ENCODE data around the gene PYROXD2. TPM values are rescaled to one million over a fixed set of nuclear protein-coding genes. Genes with fewer than 3 reads are reported as not detected.

Gene PYROXD2
- total RNA-seq, 2 experiments from 2014 or later, result 8.5 to 9.8 TPM

- TF ChIP-seq CTCF (IDR thresholded peaks at IDR 0.05), result no peak
- no peak overlapping the region for H3K4me3 Mint-ChIP-seq
- H3K27me3 Mint-ChIP-seq, result no peaks in the 10 kb centered on the region
- H3K9me3 Mint-ChIP-seq, result no peaks in the 10 kb centered on the region
- intact Hi-C loops (cut with DNase I, micrococcal nuclease), result no loop called here
- Histone ChIP-seq H3K27ac (ENCODE audit: low read depth in 1 of 2, low read length in 2 of 2) (no peak overlapping the region), H3K36me3 (ENCODE audit: insufficient read depth, low read length) (peaks cover 48% of the 10 kb centered on the region), H3K4me3 (ENCODE audit: low read length) (no peak overlapping the region), H3K4me1 (ENCODE audit: insufficient read depth, low read length) (peaks cover 3% of the 10 kb centered on the region), H3K9me3 (ENCODE audit: control insufficient read depth in 1 of 2, insufficient read depth in 1 of 2, low read length in 2 of 2) (no peaks in the 10 kb centered on the region), H3K27me3 (ENCODE audit: control insufficient read depth in 1 of 2, insufficient read depth in 2 of 2, low read length in 2 of 2) (no peaks in the 10 kb centered on the region)
- peaks cover 78% of the 10 kb centered on the region for H3K36me3 Mint-ChIP-seq (ENCODE audit: low read depth)
- CTCF ChIA-PET, result no interaction called here
- H3K27ac Mint-ChIP-seq, result no peak overlapping the region
- no peaks in the 10 kb centered on the region for H3K4me1 Mint-ChIP-seq (ENCODE audit: low read depth)
- POLR2A ChIA-PET, result no interaction called here
- ATAC-seq (ENCODE audit: poor library complexity), result no peak
- DNase-seq, result no peak
Observed at GRCh38 chr10:98420786-98421185, 5.8 kb upstream of the PYROXD2 start.

GRCh38 chr10:98419469-98420261 lies 4.7 kb upstream of the PYROXD2 start:
- H3K9me3 Mint-ChIP-seq, result no peaks in the 10 kb centered on the region
- TF ChIP-seq CTCF (IDR thresholded peaks at IDR 0.05), result no peak
- peaks cover 43% of the 10 kb centered on the region for H3K36me3 ChIP-seq (ENCODE audit: insufficient read depth, low read length)
- no peak for ATAC-seq (ENCODE audit: poor library complexity)
- CTCF ChIA-PET, result no interaction called here
- no peaks in the 10 kb centered on the region for H3K9me3 ChIP-seq (ENCODE audit: control insufficient read depth in 1 of 2, insufficient read depth in 1 of 2, low read length in 2 of 2)
- H3K4me1 Mint-ChIP-seq (ENCODE audit: low read depth), result peaks cover 7% of the 10 kb centered on the region
- no peak overlapping the region for H3K27ac Mint-ChIP-seq
- no peak overlapping the region for H3K4me3 Mint-ChIP-seq
- H3K27me3 Mint-ChIP-seq, result no peaks in the 10 kb centered on the region
- intact Hi-C loops (cut with DNase I, micrococcal nuclease), result no loop called here
- no peaks in the 10 kb centered on the region for H3K27me3 ChIP-seq (ENCODE audit: control insufficient read depth in 1 of 2, insufficient read depth in 2 of 2, low read length in 2 of 2)
- peak in 1 of 14 experiments; percentile 3 for DNase-seq
- H3K4me1 ChIP-seq (ENCODE audit: insufficient read depth, low read length), result peaks cover 9% of the 10 kb centered on the region
- H3K4me3 ChIP-seq (ENCODE audit: low read length), result no peak overlapping the region
- H3K27ac ChIP-seq (ENCODE audit: low read depth in 1 of 2, low read length in 2 of 2), result no peak overlapping the region
- POLR2A ChIA-PET, result no interaction called here
- H3K36me3 Mint-ChIP-seq (ENCODE audit: low read depth), result peaks cover 70% of the 10 kb centered on the region

DNA sequence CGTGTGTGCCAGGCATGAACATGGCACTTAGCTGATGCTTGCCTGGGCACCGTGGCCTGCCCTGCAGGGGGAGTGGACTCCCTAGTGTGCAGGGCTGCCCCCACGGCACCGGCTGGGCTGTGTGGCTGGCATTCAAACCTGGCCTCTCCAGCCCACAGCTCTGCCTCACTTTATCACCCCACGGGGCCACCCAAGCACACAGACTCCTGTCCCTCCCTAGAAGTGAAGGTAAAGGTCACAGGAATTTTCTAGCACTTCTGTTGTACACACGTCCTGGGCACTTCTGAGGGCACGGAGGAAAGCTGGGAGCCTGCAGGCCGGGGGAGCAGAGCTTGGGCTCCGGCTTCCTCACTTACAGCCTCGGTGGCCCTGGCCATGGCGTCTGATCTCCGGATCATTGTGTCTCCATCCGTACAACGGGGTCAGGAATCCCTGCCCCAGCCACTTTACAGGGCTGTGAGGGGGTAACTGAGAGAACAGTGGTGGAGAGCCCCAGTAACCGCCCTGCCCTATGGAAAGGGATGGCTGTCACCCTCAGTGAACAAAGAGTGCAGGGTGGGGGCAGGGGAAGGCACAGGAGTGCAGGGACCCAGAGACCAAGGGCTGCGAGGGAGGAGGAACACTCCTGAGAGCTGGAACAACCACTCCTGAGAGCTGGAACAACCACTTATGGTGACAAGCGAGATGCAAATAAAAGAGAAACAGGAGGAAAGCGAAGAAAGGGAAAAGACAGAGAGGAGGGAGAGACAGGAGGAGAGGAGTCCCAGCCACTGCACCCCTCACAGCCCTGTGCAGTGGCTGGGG lies 3.9 kb upstream of the PYROXD2 start:
- ChIA-PET POLR2A (no interaction called here), CTCF (no interaction called here)
- Mint-ChIP-seq H3K36me3 (ENCODE audit: low read depth) (peaks cover 70% of the 10 kb centered on the region), H3K27ac (no peak overlapping the region), H3K9me3 (no peaks in the 10 kb centered on the region), H3K4me1 (ENCODE audit: low read depth) (peaks cover 15% of the 10 kb centered on the region), H3K4me3 (no peak overlapping the region), H3K27me3 (no peaks in the 10 kb centered on the region)
- TF ChIP-seq CTCF (IDR thresholded peaks at IDR 0.05), result no peak
- Histone ChIP-seq H3K36me3 (ENCODE audit: insufficient read depth, low read length) (peaks cover 38% of the 10 kb centered on the region), H3K27ac (ENCODE audit: low read depth in 1 of 2, low read length in 2 of 2) (no peak overlapping the region), H3K27me3 (ENCODE audit: control insufficient read depth in 1 of 2, insufficient read depth in 2 of 2, low read length in 2 of 2) (no peaks in the 10 kb centered on the region), H3K4me3 (ENCODE audit: low read length) (no peak overlapping the region), H3K4me1 (ENCODE audit: insufficient read depth, low read length) (peaks cover 17% of the 10 kb centered on the region), H3K9me3 (ENCODE audit: control insufficient read depth in 1 of 2, insufficient read depth in 1 of 2, low read length in 2 of 2) (no peaks in the 10 kb centered on the region)
- no peak for ATAC-seq (ENCODE audit: poor library complexity)
- intact Hi-C loops (cut with DNase I, micrococcal nuclease), result no loop called here
- peak in 1 of 14 experiments; percentile 5 for DNase-seq
